ENCODE measurements around the gene SLC2A6. TPM values are rescaled to one million over a fixed set of nuclear protein-coding genes. Genes with fewer than 3 reads are reported as not detected.

Gene SLC2A6
- total RNA-seq, 1 experiment from 2014 or later, result 10.7 TPM

- intact Hi-C loops (cut with micrococcal nuclease), result no loop called here
- ChIA-PET RAD21 (ENCODE audit: low non-redundant PET in 1 of 2, low total read pairs in 2 of 2, uncharacterized antibody in 2 of 2, unreplicated experiment in 2 of 2) (no interaction called here), POLR2A (no interaction called here), CTCF (no interaction called here)
- no peaks in the 10 kb centered on the region for H3K9me3 ChIP-seq (ENCODE audit: control insufficient read depth in 1 of 2, insufficient read depth in 1 of 2, low read depth in 1 of 2, low read length in 2 of 2)
- TF ChIP-seq TCF7L2 (IDR thresholded peaks at IDR 0.05; ENCODE audit: borderline replicate concordance, extremely low read depth, insufficient read depth, insufficient read length) (no peak), RAD21 (IDR thresholded peaks at IDR 0.05; ENCODE audit: low read depth) (no peak), ZNF274 (IDR thresholded peaks at IDR 0.05; ENCODE audit: low read depth, low read length) (no peak), CBX3 (IDR thresholded peaks at IDR 0.05; ENCODE audit: low read depth) (no peak), CTCF (IDR thresholded peaks at IDR 0.05 in 2 of 3, conservative IDR thresholded peaks at IDR 0.05 in 1 of 3; ENCODE audit: borderline replicate concordance in 1 of 3, insufficient read depth in 1 of 3, low read depth in 2 of 3, low read length in 2 of 3) (no peak), SIN3A (IDR thresholded peaks at IDR 0.05; ENCODE audit: low read depth) (no peak), POLR2AphosphoS5 (IDR thresholded peaks at IDR 0.05; ENCODE audit: low read depth, low read length) (no peak), FOSL1 (IDR thresholded peaks at IDR 0.05; ENCODE audit: low read depth) (no peak), ELF1 (IDR thresholded peaks at IDR 0.05; ENCODE audit: borderline replicate concordance, low read depth) (no peak), ZBTB33 (IDR thresholded peaks at IDR 0.05; ENCODE audit: extremely low read depth, insufficient replicate concordance, low read length) (no peak), SP1 (IDR thresholded peaks at IDR 0.05; ENCODE audit: low read depth) (no peak), SRF (IDR thresholded peaks at IDR 0.05; ENCODE audit: low read depth) (no peak), YY1 (IDR thresholded peaks at IDR 0.05; ENCODE audit: extremely low read depth, insufficient replicate concordance, low read depth, low read length) (no peak), MAX (IDR thresholded peaks at IDR 0.05) (no peak), ZFX (IDR thresholded peaks at IDR 0.05) (no peak)
- TF ChIP-seq, protein P1, sequence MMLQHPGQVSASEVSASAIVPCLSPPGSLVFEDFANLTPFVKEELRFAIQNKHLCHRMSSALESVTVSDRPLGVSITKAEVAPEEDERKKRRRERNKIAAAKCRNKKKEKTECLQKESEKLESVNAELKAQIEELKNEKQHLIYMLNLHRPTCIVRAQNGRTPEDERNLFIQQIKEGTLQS (IDR thresholded peaks at IDR 0.05), result no peak
- TF ChIP-seq, protein P2, sequence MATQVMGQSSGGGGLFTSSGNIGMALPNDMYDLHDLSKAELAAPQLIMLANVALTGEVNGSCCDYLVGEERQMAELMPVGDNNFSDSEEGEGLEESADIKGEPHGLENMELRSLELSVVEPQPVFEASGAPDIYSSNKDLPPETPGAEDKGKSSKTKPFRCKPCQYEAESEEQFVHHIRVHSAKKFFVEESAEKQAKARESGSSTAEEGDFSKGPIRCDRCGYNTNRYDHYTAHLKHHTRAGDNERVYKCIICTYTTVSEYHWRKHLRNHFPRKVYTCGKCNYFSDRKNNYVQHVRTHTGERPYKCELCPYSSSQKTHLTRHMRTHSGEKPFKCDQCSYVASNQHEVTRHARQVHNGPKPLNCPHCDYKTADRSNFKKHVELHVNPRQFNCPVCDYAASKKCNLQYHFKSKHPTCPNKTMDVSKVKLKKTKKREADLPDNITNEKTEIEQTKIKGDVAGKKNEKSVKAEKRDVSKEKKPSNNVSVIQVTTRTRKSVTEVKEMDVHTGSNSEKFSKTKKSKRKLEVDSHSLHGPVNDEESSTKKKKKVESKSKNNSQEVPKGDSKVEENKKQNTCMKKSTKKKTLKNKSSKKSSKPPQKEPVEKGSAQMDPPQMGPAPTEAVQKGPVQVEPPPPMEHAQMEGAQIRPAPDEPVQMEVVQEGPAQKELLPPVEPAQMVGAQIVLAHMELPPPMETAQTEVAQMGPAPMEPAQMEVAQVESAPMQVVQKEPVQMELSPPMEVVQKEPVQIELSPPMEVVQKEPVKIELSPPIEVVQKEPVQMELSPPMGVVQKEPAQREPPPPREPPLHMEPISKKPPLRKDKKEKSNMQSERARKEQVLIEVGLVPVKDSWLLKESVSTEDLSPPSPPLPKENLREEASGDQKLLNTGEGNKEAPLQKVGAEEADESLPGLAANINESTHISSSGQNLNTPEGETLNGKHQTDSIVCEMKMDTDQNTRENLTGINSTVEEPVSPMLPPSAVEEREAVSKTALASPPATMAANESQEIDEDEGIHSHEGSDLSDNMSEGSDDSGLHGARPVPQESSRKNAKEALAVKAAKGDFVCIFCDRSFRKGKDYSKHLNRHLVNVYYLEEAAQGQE (IDR thresholded peaks at IDR 0.05; ENCODE audit: low read depth), result no peak
- H2AFZ ChIP-seq (ENCODE audit: low read depth, low read length, poor library complexity, severe bottlenecking), result no peak overlapping the region
- peaks cover 8 to 24% of the 10 kb centered on the region in 2 experiments; a peak in 3 of 4 replicates for H3K4me1 ChIP-seq (ENCODE audit: control insufficient read depth in 1 of 2, insufficient read depth in 2 of 2, low read length in 2 of 2)
- no peak overlapping the region for H3K27ac ChIP-seq (ENCODE audit: low read depth, low read length)
- no peaks in the 10 kb centered on the region for H3K27me3 ChIP-seq (ENCODE audit: insufficient read depth, low read length)
- H3K36me3 ChIP-seq (ENCODE audit: control insufficient read depth in 1 of 2, insufficient read depth in 2 of 2, low read length in 2 of 2), result no peaks in the 10 kb centered on the region
- no peaks in the 10 kb centered on the region for H3K79me2 ChIP-seq (ENCODE audit: insufficient read depth, low read length)
- no TSS peak for BruUV-seq (replicated peaks)
- no peak overlapping the region for H3K4me3 ChIP-seq (replicated peaks in 1 of 2; ENCODE audit: low read depth in 1 of 2, low read length in 2 of 2)
- H3K9ac ChIP-seq (ENCODE audit: low read length), result no peak overlapping the region
- ATAC-seq (no peak), DNase-seq (ENCODE audit: low read depth, low spot score) (no peak)
- H3K4me2 ChIP-seq (ENCODE audit: low read length), result no peak overlapping the region
- H4K20me1 ChIP-seq (ENCODE audit: insufficient read depth), result no peaks in the 10 kb centered on the region
- H3K9me2 ChIP-seq (ENCODE audit: insufficient read depth), result no peaks in the 10 kb centered on the region
Observed at GRCh38 chr9:133525677-133526076, 46.8 kb upstream of the SLC2A6 start.

Data from HCT116 (cell line).